NCI-H345 (cell line): Measurements from ENCODE around the gene RPL5.
A peak's percentile ranks its signal among the peaks of the same experiment; 100 is the strongest.

Experiments
- DNase-seq: peaks from one replicate; lab custom pipeline; 2025; lab: John Stamatoyannopoulos, UW

The RPL5 gene

DNA sequence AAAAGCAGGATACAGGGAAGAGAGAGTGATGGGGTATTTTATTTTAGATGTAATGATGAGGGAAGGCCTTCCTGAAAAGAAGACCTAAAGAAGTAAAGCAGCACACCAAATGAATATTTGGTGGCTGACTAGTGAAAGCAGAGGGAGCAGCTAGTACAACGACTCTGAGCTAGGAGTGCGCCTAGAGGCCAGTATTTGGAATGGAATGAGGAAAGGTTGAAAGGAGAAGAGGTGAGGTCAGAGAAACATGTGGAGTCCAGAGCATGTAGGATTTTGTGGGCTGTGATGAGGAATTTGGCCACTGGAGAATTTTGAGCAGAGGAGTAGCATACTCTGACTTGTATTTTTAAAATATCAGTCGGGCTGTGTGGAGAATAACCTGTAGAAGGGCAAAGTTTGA, 11.8 kb upstream of the RPL5 start:
- DNase-seq: no peak

GRCh38 chr1:92820551-92820950, 11.3 kb upstream of the RPL5 start:
- DNase-seq: no peak

DNA sequence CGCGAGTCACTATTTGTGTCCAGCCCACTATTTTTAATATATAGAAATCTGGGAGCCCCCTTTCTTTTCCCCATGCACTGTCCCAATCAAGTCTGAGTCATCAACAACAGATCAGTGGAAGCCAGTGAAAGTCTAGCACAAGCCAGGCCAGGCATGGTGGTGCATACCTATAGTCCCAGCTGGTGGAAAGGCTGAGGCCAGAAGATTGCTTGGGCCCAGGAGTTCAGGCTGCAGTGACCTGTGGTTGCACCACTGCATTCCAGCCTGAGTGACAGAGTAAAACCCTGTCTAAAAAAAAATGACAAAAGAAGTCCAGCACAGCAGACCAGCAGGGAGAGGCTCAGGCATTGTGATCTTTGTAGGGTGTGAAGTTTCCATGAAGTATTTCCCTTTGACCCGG, 9.0 kb upstream of the RPL5 start:
- DNase-seq: no peak

GRCh38 chr1:92826792-92827191, 5.0 kb upstream of the RPL5 start:
- no peak for DNase-seq

DNA sequence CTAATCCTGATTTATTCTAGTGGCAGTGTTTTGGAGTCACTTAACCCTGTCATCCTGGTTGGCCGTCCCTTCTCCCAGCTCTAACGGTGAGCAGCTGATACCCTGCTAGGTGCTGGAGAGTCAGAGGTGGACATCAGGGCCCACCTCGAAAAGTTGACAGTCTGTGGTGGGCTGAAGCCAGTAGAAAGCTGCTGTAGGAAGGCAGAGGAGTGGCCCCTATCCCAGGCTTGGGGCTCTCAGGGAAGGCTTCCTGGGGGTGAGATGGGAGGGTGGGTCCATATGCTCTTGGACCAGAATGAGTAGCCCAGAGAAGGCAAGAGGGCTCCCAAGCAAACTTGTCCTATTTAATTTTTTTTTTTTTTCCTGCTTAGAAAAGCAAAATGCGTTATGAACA, 475 bp upstream of the RPL5 start:
- no peak for DNase-seq

DNA sequence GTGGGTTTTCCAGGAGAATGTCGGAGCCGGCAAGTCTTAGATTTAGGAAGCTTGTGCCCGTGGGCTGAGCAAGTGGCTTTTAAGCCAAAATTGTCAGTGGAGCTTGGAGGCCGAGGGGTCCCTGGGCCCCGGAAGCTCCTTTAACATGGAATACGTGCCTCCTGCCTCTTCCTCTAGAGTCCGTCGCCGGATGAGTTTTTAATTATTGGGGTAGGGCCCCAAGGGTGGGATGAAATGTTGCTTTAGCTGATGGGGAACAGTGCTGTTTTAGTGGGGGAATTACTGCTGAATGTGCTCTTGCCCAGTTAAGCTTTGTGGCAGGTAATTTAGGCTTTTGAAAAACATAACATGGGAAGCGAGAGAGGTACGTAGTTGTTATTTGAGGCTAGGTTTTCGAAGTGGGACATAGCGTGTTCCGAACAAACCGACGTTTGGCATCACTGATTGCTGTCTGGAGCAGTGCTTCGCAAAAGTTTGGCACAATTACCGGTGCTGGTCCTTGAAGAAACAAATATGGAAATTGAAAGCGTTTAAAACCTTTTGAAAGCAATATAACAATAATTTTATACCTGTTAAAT, 786 bp downstream of the RPL5 start:
- no peak for DNase-seq

DNA sequence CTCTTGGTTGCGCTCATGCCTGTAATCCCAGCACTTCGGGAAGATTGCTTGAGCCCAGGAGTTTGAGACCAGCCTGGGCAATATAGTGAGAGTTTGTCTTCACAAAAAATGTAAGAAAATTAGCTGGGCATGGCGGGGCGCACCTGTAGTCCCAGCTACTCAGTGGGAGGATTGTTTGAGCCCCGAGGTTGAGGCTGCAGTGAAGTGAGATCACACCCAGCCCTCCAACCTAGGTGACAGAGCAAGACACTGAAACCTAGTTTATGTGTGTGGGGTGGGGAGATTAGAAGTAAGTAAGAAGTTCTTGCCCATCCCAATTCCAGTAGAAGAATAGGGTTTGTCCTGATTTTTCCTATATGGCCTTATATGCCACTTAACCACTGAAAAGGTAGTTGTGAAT, 2.0 kb downstream of the RPL5 start:
- no peak for DNase-seq

- DNase-seq: no peak
These were observed 2.8 kb downstream of the RPL5 start for GRCh38 chr1:92834617-92835016.

GRCh38 chr1:92837062-92837461, 5.2 kb downstream of the RPL5 start:
- DNase-seq: no peak

GRCh38 chr1:92838519-92838918, 6.7 kb downstream of the RPL5 start:
- no peak for DNase-seq

- DNase-seq: no peak
These were observed 7.6 kb downstream of the RPL5 start for GRCh38 chr1:92839442-92839841.

DNA sequence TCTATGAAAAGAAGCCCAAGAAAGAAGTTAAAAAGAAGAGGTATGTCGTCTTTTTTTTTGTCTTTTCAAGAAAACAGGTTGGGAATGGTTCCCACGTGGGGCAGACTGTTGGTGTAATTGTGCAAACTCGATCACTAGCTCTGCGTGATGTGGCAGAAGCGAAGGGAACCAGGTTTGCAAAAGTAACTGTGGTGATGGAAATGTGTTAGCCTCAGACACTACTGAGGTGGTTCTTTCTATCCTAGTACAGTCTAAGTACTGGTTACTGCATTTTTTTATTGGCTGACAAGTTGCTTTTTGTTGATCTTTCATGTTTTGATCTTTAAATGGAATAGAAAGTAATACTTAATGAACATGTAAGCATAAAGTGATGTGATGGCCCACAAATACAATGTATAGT, 8.8 kb downstream of the RPL5 start:
- no peak for DNase-seq

DNA sequence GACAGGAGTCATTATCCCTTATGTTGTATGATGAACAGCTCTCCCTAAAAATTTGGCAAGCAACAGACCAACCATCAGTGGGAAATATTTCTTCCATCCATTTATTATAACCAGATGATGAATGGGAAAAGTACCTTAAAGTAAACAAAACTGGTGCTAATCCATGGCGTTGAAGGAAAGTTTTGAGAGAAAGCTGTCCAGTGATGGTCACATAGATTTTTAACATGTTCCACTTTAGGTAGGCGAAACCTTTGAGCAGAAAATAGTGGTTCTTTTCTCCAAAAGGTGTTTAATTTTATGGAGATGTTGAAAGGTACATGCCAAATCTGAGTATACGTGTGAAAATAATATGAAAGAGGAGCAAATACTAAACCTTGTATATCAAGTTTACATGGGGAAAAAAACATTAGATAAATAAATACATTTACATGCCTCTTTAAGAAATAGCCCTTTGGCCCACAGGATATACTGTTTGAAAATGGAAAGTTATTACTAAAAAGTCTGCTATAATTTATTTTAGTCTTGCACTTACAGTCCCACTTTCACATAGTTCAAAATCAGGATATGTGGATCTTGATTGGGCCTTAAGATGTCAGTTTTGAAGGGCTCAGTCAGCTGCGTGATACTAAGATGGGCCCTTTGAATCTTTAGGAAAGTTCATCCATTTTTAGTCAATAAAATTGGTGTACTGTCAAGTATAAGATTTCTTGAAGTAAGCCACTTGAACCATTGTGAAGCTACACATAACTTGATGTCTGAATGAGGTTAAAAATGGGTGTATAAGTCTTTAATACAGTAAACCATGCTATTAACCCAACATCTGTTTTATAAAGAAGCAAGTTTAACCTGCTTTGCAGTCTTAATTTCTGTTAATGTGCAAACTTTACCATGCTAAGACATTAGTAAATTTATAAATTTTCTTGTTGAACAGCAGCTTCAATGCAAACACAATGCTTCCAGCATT, 10.5 kb downstream of the RPL5 start:
- no peak for DNase-seq

- DNase-seq: no peak
These were observed 11.2 kb downstream of the RPL5 start for GRCh38 chr1:92843046-92843423.

- DNase-seq: no peak
These were observed 11.9 kb downstream of the RPL5 start for GRCh38 chr1:92843429-92844352.

DNA sequence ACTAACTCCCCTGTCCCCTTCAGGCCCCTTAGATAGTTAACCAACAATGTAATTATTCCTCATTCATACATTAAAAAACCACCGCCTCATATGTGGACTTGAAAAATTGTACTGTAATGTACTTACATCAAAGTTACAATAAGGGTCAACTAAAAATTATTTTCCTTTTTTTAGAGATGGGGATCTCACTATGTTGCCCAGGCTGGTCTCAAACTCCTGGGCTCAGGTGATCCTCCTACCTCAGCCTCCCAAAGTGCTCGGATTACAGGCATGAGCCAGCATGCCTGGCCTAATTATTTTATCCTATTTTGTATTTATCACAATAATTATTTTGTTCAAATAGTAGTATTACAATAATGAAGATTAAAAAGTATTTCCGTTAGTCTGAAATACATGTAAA, 12.6 kb downstream of the RPL5 start:
- no peak for DNase-seq

DNA sequence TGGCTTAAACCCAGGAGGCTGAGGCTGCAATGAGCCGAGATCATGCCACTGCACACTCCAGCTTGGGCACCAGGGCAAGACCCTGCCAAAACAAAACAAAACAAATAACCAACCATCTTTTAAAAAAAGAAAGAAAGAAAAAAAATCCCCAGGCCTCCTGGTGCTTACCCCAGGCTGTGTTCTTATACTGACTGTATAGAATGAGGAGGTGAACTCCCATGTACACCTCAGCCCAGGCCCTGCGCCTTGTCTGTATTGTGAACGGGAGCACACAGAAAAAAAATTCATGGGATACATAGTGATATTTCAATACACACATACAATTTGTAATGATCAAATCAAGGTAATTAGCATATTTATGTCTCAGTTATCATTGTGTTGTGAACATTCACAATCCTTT, 14.1 kb downstream of the RPL5 start:
- DNase-seq: no peak

DNA sequence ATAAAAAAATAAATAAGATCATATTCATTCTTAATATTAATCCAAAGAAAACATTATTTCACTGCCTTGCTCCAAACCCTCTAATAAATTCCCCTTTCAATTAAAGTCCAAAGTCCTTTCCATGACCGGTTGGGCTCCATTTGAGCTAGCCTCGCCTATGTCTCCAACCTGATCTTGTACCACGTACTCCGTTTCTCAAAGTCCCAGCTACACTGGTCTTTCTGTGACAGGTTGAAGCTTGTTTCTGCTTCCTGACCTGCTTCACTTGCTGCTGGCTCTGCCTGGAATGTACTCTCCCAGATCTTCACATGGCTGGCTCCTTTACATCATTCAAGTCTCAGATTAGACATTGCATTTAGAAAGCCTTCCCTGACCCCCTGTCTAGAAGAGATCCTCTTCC, 16.4 kb downstream of the RPL5 start:
- DNase-seq: no peak

DNA sequence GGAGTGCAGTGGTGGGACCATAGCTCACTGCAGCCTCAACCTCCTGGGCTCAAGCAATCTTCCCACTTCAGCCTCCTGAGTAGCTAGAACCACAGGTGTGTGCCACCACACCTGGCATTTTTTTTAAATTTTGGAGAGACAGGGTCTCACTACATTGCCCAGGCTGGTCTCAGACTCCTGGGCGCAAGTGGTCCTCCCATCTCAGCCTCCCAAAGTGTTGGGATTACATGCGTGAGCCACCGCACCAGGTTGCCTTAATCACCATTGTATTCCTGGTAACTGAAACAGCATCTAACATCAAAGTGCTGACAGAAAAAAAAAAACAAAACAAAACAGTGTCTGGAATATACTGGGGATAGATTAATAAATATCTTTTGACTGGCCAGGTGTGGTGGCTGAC, 18.2 kb downstream of the RPL5 start:
- no peak for DNase-seq

GRCh38 chr1:92851729-92852128, 19.9 kb downstream of the RPL5 start:
- peak; percentile 33 for DNase-seq

- no peak for DNase-seq
These were observed 21.5 kb downstream of the RPL5 start for GRCh38 chr1:92853299-92853698.

DNA sequence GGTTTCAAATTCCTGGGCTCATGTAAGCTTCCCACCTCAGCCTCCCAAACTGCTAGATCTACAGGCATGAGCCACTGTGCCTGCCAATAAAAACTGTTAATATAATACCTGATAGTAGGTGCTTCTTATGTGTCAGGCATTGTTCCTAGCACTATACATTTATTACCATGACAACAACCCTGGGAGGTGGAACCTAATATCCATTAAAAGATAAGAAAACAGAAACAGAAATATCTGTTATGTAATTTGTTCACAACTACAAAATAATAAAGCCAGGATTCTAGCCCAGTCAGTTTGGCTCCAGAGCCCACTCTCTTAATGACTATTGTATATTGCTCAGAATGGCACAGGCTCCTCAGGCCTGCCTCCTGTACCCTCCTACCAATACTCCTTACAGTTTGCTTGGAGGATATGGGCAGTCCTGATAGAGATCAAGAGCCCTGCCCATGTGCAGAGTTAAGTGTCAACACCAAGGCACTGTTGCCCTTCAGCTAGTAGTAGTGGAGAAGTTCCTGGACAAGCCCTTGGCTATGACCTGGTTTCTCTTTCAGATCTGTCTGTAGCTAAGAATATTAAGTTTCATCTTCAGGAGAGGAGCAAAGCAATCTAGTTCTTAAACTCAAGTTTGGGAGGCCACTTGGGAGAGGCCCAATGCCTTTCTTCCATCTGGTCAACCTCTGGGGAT, 22.4 kb downstream of the RPL5 start:
- no peak for DNase-seq
